ENCODE results near the gene EDN1.
"Not testable (repeated sequence)": the region's sequence is repeated elsewhere in the genome, so short reads cannot be mapped to it uniquely, and the experiment has no call there.

The EDN1 gene

GRCh38 chr6:12328701-12329100 is 38.5 kb downstream of the EDN1 start:
- DNase-seq: no peak

DNA sequence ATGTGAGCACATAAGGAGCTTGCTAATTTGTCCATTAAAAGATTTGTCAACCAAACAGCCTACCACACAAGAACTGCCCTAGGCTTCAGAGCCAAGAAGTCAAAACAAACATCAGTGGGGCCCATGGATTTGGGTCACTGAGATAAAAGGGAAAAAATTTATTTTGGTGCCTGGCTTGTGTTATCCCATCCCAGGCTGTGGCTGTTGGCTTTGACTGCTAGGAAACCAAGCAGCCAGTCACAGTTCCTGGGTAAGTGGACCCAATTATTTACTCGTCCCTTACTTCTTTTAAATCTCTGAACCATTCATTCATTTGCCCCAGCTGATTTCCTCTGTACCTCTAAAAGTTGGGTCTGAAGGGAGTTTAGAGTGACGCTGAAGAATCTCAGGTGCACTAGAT is 41.3 kb downstream of the EDN1 start:
- no peak for DNase-seq

- DNase-seq: no peak
Measured at GRCh38 chr6:12331951-12332749, 42.0 kb downstream of the EDN1 start.

DNA sequence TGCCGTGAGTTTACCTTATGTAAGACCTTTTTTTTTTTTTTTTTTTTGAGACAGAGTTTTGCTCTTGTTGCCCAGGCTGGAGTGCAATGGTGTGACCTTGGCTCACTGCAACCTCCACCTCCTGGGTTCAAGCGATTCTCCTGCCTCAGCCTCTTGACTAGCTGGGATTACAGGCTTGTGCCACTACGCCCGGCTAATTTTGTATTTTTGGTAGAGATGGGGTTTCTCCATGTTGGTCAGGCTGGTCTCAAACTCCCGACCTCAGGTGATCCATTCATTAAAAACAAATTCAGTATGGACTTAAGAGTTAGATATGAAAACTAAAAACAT is 42.6 kb downstream of the EDN1 start:
- not testable (repeated sequence) for DNase-seq

GRCh38 chr6:12333128-12333527 is 43.0 kb downstream of the EDN1 start:
- no peak for DNase-seq

DNA sequence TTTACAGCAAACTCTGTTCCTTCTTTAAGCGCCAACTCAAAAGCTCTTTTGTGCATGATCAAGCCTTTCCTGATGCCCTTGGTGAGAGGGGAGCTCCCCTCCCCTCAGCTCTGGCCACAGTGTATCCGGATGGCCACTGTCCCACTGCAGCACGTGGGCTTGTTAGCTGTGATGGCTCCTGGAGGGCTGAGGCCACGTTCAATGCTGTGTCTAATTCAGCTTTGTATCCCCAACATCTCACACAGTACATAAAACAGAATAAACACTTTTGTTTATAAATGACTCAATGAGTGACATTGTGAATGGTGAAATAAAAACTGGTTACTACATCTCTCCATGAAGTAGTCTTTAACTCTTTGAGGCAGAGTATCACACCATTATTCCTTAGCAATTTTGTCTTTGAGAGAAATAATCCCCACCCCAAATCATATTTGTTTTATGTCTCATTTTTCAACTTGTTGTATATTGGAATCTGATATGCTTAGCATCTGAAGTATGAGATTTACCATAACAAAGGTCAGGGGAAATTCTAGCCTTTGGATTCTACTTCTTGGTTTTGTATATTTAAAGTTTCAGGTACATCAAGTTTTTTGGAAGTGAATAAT is 44.5 kb downstream of the EDN1 start:
- DNase-seq: no peak

GRCh38 chr6:12335131-12335527 is 45.0 kb downstream of the EDN1 start:
- DNase-seq: no peak

DNA sequence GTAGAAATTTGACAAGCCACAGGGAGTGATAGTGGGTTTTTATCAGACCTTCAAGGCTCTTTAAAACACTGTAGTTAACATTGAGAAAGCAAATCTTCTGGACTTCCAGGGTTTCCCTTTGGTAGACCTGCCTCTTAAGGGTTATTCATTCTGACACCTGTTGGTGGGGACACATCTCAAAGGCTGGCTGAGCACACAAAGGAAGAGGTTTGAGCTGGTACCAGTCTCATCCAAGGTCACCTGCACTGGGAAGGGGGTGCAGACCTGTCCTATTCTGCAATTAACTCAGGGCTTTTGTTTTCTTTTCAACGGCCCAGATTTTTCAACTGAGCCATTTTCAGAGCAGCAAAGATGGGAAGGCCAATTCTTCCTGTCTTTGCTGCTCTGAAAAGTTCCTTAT is 45.6 kb downstream of the EDN1 start:
- no peak for DNase-seq

DNA sequence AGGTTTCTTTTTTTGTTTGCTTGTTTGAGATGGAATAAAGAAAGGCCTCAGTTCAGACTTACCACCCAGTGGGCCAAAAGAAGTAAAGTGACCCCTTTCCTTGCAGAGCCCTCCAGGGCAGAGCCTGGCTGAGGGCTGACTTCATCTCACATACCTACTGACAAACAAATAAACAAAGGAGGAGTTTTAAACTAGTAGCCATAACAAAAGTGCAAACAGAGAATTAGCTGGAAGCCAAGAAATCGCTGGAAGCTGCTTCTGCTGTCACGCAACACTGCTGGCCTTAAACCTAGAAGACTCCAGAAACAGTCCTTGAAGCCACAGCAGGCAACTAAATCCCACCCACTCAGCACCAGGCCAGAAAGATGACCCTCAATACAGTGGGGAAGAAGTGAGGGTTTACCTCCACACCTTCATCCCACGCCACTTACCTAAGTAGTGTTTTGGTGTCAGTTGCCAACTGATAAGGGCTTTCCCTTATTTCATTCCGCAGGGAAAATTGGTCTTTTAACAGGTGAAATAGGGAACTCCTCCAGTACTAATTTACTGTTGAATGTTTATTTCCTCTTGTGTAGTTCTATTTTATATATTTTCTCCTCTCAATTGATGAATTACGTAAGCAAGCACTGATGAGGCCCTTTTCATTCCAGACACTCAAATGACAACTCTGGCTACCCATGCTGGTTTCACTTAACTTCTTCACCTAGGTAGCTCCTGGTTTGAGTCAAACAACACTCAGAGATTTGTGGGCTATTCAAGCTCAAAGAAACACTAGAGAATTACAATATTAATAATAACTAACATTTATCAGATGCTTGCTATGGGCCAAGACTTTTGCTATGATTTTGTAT is 46.2 kb downstream of the EDN1 start:
- DNase-seq: no peak

GRCh38 chr6:12339022-12339421 is 48.9 kb downstream of the EDN1 start:
- DNase-seq: no peak

DNA sequence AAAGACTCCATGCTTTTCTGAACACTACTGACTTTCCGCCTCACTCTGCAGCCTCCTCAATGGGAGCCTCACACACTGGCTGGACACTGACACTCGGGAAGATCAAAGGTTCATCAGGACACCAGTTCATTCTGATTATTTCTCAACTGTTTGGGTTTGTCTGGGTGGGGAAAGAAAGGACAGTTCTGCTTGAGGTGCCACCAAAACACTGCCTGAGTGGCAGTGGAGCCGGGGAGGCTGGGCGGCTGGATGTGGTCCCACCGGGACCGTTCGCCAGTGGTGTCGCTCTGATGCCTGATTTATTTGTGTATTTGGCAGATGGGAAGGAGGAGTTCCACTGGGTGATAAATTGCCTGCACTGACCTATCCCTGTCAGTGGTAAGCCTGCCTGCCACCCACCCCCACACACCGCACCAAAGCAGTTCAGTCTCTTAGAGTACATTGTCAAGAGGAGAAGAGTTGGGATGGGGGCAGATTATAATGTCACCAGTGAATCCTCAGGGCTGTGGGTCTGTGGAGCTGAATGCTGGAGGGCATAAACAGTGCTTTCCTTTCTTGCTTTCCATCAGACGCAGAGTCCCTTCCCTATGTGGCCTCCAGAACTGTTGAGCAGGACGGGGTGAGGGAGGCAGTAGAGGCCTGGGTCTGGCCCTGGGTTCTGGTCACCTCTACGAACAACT is 49.8 kb downstream of the EDN1 start:
- no peak for DNase-seq

- DNase-seq: no peak
Measured at GRCh38 chr6:12340488-12340818, 50.3 kb downstream of the EDN1 start.

GRCh38 chr6:12342664-12343063 is 52.5 kb downstream of the EDN1 start:
- DNase-seq: no peak

GRCh38 chr6:12343122-12343439 is 52.9 kb downstream of the EDN1 start:
- no peak for DNase-seq

DNA sequence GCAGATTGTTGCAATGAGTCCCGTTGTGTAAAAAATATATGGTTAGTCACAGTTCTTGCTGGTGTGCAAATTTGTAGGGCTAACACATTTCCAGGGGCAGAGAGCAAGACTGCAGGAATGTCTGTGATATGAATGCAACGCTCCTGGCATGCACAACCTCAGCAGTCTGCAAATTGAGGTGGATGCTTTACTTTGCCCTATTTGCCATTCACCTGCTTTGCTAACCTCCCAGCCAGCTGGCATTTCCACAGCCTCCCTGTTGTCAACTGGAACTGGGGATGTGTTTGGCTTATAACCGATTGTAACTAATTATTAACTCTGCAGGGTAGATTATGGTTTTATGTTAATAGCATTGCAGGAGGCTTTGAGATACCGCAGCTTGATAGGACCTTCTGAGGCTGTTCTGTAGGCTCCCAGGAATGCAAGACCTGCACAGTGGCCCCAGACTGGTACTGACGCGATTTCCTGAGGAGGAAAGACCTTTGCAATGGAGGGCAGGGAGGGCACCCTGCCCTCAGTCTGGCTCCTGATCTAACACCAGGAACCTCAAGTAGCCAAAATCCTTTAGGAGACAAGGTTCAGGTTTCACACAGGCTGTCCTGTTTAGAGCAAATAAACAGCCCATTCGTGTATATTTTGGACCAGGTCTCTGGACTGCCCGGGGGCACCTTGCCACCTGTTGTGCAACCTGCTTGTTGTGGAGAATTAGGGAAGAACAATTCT is 53.4 kb downstream of the EDN1 start:
- DNase-seq: no peak

- no peak for DNase-seq
Measured at GRCh38 chr6:12344296-12344695, 54.1 kb downstream of the EDN1 start.

DNA sequence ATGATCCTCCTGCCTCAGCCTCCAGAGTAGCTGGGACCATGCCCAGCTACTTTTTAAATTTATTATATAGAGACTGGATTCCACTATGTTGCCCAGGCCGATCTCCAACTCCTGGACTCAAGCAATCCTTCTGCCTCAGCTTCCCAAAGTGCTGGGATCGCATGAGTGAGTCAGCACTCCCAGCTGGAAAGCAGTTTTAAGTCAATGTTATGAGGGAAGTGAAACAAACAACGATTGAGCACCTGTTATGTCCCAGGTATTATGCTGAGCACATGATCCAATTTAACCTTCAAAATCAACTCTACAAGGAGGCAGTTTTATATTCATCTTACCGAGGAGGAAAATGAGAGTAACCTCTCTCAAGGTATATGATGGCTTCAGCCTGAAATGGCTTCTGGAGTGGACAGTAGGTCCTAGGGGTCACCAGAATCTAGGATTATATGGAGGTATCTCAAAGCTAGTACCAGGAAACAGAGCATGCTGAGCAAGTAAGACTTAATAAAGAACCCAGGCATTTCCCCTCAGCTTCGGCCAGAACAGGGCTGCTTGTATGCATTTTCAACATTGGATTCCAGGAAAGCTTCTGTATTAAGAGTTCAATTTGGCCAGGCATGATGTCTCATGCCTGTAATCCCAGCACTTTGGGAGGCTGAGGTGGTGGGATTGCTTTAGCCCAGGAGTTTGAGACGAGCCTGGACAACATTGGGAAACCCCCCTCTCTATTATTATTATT is 55.0 kb downstream of the EDN1 start:
- no peak for DNase-seq

DNA sequence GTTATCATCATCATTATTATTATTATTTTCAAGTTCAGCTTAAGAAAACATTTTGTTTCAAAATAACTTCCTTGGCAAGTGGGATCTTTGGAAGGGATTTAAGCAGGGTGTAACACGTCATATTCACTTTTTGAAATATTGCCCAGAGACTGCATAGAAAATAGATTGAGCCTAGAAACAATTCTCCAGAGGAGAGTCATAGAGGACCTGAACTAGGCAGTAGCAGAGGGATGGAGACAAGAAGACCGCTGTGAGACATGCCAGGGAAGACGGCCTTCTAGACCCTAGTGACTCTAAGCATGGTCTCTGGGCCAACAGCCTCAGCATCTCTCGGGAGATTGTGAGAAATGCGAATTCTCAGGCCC is 55.5 kb downstream of the EDN1 start:
- DNase-seq: no peak

Measured in GF-D8 (cell line).